GM19468 (cell line): Measurements from ENCODE around the gene PPP1CB.

Experiments used
- ATAC-seq: cut with Tn5 transposase; IDR thresholded peaks from one replicate; pipeline ENCODE4 v1.9.1; 2021; ENCODE audit warnings: mild to moderate bottlenecking, moderate library complexity, moderate number of reproducible peaks; ENCODE audit not compliant: unreplicated experiment; ENCODE audit errors: extremely low read depth

The PPP1CB gene

GRCh38 chr2:28835781-28836180 is 84.2 kb downstream of the PPP1CB start:
- ATAC-seq: no peak

- no peak for ATAC-seq
Measured at GRCh38 chr2:28838971-28839370, 87.3 kb downstream of the PPP1CB start.

- ATAC-seq: no peak
Measured at GRCh38 chr2:28842042-28842441, 90.4 kb downstream of the PPP1CB start.
